Stimulated activated CD4-positive, alpha-beta T cell treated with anti-CD3 and anti-CD28 coated beads, Interleukin-4, amount 100 ng/mL, for 24 hours (primary cell): ENCODE results near the gene TDRD9.

Experiments used
- DNase-seq: peaks from one replicate; pipeline ENCODE4 v3.0.0-alpha.2; 2020

The TDRD9 gene

GRCh38 chr14:104078031-104078455 is 149.8 kb downstream of the TDRD9 start:
- peak; percentile 87 for DNase-seq

GRCh38 chr14:104080376-104081260 is 152.4 kb downstream of the TDRD9 start:
- DNase-seq: no peak

- DNase-seq: no peak
Measured at GRCh38 chr14:104081261-104081835, 153.1 kb downstream of the TDRD9 start.

GRCh38 chr14:104081951-104082464 is 153.8 kb downstream of the TDRD9 start:
- no peak for DNase-seq

- no peak for DNase-seq
Measured at GRCh38 chr14:104082807-104083206, 154.6 kb downstream of the TDRD9 start.

GRCh38 chr14:104084251-104085002 is 156.2 kb downstream of the TDRD9 start:
- no peak for DNase-seq

GRCh38 chr14:104085032-104085888 is 157.0 kb downstream of the TDRD9 start, which contains the start of gene ASPG:
TSS of gene ASPG (plus strand) at chr14:104085700. CDS start at chr14:104085771, 71 bp downstream.
- no peak for DNase-seq

- no peak for DNase-seq
Measured at GRCh38 chr14:104085889-104086201, 157.6 kb downstream of the TDRD9 start.

- DNase-seq: no peak
Measured at GRCh38 chr14:104086210-104086660, 158.0 kb downstream of the TDRD9 start.

GRCh38 chr14:104086661-104087461 is 158.6 kb downstream of the TDRD9 start:
- DNase-seq: no peak

GRCh38 chr14:104087505-104087904 is 159.2 kb downstream of the TDRD9 start:
- DNase-seq: no peak

GRCh38 chr14:104087981-104088850 is 160.0 kb downstream of the TDRD9 start:
- DNase-seq: no peak

GRCh38 chr14:104090071-104090748 is 162.0 kb downstream of the TDRD9 start:
- no peak for DNase-seq

- DNase-seq: no peak
Measured at GRCh38 chr14:104091061-104091926, 163.0 kb downstream of the TDRD9 start.

GRCh38 chr14:104091927-104092771 is 163.9 kb downstream of the TDRD9 start:
- no peak for DNase-seq

- DNase-seq: no peak
Measured at GRCh38 chr14:104092931-104093365, 164.7 kb downstream of the TDRD9 start.

GRCh38 chr14:104093366-104094055 is 165.3 kb downstream of the TDRD9 start:
- DNase-seq: no peak
